Measurements from ENCODE around the gene TP53AIP1.

TP53AIP1 gene, protein sequence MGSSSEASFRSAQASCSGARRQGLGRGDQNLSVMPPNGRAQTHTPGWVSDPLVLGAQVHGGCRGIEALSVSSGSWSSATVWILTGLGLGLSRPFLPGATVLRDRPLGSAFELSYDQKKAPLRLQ

GRCh38 chr11:128942817-128943427 lies at the start of gene TP53AIP1:
TSS of gene TP53AIP1 (minus strand) at chr11:128942871. CDS start at chr11:128937818, 5,053 bp downstream.
- no peak for DNase-seq (ENCODE audit: low spot score)

- DNase-seq (ENCODE audit: low spot score) = no peak
Observed at GRCh38 chr11:128988242-128988970, 45.7 kb upstream of the TP53AIP1 start.

- DNase-seq (ENCODE audit: low spot score) = no peak
Observed at GRCh38 chr11:128985880-128986279, 43.2 kb upstream of the TP53AIP1 start.

DNA sequence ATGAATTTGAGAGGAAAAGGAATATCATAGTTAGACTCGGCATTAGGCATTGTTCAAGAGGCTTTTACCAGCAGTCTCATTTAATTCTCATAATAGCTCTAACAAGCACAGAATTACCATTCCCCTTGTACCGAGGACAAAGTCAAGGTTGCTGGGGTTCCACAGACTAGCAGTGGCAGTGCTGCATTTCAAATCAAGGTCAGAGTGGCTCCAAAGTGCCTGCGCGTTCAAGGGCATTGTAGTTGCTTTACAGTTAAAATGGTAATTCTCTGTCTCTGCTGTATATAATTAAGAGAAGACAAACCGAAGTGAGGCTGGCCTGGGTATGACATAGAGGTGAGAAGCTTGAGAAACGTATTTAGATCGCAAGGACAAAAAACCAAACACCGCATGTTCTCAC lies 40.4 kb upstream of the TP53AIP1 start:
- no peak for DNase-seq (ENCODE audit: low spot score)

DNA sequence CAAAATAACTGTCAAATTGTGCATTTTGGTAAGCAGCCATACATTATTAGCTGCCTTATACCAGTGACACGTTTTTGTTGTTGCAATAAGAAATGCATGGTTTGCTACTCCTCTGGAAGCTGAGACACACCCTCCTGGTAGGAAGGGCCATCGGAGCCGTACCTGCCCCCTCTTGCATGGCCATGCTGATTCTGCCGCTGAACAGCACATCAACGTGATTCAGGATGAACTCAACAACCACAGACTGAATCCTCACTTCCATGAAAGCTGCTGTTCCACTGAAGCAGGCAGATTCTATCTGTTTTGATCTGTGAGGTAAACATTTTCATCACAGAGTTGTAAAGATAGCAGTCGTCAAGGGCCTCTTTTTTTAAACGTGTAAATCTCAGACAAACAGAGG lies 38.6 kb upstream of the TP53AIP1 start:
- DNase-seq (ENCODE audit: low spot score) = no peak

DNA sequence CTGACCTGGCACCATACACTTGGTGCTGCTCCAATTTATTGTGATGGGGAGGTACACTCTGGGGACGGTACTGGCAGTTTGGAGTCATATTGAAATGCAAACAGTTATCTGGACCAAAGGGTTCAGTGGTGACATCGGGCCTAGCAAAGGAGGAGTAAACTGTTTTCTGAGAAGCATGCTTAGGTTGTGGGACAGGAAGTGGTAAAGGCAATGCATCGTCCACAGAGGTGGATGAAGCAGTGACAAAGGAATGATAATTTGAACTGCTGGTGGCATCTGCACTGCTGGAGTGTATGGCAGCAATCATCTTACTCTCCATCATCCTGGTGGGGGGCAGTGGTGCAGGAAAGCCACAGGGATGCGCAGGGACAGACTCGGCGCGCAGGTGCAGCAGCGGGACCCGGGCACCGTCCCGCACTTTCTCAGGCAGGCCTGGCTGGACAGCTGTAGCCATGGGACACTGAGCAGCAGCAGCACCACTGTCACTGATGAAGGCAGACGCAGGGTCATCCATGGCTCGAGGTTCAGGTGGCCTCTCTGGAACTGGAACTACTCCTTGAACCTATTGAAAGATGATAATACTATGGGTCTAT lies 28.0 kb upstream of the TP53AIP1 start:
- no peak for DNase-seq (ENCODE audit: low spot score)

- peak; percentile 21 for DNase-seq (ENCODE audit: low spot score)
Observed at GRCh38 chr11:128968916-128969315, 26.2 kb upstream of the TP53AIP1 start.

DNA sequence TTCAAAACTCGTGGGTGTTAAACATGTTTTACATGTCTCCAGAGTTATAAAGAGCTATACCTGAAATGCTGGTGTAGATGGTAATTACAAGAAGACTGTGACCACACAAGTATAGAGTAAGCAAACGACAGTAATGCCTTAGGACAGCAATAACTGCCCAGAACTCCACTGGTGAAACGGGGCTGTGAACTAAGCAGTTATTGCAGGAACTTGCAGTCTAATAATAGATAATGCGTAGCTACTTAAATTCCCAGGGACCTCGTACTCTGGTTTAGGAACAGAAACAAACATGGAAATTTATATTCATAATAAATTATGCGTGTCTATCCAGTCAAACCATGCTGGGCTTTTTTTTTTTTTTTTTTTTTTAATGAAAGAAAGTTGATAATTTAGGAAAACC lies 24.9 kb upstream of the TP53AIP1 start:
- DNase-seq (ENCODE audit: low spot score) = no peak

GRCh38 chr11:128965485-128965884 lies 22.8 kb upstream of the TP53AIP1 start:
- DNase-seq (ENCODE audit: low spot score) = peak; percentile 53

DNA sequence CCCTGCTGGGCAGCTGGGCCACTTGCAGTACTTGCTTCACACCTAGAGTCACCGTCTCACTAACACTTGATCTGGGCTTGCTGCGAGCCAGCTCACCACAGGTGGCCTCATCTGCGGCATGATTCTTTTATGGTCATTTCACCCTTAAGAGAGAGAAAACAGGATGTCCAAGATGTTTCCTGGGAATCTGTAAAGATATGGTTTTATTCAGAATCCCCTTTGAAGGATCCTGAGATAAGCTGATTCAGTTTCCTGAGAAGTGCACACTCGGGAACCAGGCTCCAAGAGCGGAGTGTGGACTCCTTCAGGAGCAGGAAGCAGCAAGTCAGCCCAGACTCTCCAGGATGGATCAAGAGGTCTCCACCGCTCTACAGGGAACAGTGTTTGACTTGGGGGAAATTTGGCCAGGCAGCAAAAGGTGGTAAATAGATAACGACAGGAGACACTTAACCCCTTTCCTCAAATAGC lies 21.8 kb upstream of the TP53AIP1 start:
- no peak for DNase-seq (ENCODE audit: low spot score)

GRCh38 chr11:128963744-128964325 lies 21.2 kb upstream of the TP53AIP1 start:
- no peak for DNase-seq (ENCODE audit: low spot score)

GRCh38 chr11:128962896-128963295 lies 20.2 kb upstream of the TP53AIP1 start:
- no peak for DNase-seq (ENCODE audit: low spot score)

GRCh38 chr11:128961645-128962044 lies 19.0 kb upstream of the TP53AIP1 start:
- DNase-seq (ENCODE audit: low spot score) = no peak

- DNase-seq (ENCODE audit: low spot score) = no peak
Observed at GRCh38 chr11:128957202-128957482, 14.5 kb upstream of the TP53AIP1 start.

DNA sequence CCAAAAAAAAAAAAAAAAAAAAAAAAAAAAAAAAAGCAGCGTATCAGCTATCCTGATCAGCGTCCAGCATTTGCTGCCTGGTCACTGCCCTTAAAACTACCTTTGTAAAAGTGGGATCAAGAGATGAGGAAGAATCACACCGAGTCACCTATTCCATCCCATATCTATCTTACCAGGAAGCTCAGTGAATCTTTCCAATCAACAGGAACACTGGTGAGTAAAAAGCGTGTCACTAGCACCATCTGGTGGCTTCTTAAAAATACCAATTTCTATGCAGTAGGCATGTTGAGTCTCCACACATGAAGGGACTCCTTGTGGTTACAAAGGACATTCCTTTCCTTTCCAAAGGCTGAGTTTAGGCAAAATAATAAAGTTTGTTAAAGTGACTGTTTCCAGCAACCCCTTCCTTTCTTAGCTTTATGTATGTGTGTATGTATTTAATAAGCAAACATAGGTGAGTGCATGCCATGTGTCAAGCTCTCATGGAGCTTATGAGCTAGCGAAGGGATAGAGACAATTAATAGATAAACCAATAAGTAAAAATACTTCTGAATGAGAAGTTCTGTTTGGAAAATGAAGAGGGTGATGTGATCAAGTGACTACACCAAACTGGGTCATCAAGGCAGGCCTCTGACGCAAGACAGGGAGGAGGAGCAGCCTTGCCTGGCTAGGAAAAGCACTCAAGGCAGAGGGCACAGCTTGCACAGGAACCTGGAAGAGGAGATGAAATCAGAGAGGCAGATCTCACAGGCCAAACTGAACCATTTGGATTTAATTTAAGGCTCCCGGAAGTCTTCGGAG lies 13.9 kb upstream of the TP53AIP1 start:
- peak; percentile 78 for DNase-seq (ENCODE audit: low spot score)

GRCh38 chr11:128955636-128956035 lies 13.0 kb upstream of the TP53AIP1 start:
- no peak for DNase-seq (ENCODE audit: low spot score)

DNA sequence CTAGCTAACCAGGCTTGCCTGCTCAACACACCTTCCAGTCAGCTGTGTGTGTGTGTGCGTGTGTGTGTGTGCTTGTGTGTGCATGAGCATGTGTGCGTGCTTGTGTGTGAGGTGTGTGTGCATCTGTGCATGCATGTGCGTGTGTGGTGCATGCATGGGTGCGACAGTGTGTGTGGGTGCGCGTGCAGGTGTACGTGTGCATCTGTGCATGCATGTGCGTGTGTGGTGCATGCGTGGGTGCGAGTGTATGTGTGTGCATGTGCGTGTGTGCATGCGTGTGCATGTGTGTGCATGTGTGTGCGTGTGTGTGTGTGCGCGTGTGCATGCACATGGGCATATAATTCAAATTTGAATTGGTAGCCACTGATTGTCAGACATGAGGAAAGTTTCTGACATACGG lies 10.5 kb upstream of the TP53AIP1 start:
- no peak for DNase-seq (ENCODE audit: low spot score)

DNA sequence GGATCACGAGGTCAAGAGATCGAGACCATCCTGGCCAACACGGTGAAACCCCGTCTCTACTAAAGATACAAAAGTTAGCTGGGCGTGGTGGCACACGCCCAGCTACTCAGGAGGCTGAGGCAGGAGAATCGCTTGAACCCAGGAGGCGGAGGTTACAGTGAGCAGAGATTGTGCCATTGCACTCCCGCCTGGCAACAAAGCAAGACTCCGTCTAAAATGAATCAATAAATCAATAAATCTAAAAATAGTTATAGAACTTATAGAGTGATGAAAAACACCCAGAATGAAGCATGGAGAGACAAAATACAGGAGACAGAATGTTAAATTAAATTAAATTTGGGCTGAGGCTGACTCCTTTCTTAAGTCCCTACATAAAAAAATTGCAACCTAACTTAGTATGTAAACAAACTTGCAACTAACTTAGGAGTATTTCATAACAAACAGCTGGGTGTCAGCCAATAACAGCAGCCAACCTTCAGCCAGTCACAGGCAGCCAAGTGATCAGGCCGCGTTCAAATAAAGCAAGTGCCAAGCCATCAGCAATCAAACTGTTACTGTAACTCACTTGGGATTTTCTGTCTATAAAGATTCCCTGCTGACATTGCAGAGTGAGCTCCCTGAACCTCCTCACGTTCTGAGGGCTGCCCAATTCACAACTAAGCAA lies 7.3 kb upstream of the TP53AIP1 start:
- no peak for DNase-seq (ENCODE audit: low spot score)

GRCh38 chr11:128948583-128948982 lies 5.9 kb upstream of the TP53AIP1 start:
- no peak for DNase-seq (ENCODE audit: low spot score)

- DNase-seq (ENCODE audit: low spot score) = no peak
Observed at GRCh38 chr11:128947773-128948172, 5.1 kb upstream of the TP53AIP1 start.

DNA sequence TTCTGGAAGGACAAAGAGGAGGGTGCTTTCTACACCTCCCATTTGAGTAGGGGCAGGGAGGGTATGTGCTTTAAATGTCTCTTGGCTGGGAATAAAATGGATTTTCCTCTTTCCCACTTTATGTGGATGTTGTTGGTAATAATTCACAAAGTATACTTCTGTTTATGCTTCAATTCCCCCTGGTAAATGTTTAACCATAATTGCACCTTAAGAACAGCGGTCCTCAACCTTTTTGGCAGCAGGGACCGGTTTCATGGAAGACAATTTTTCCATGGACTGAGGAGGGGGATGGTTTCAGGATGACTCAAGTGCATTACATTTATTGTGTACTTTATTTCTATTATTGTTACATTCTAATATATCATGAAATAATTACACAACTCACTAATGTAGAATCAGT lies 4.0 kb upstream of the TP53AIP1 start:
- no peak for DNase-seq (ENCODE audit: low spot score)

Data from NAMALWA (cell line).